Measurements from ENCODE around the gene ABCG5. TPM values are rescaled to one million over a fixed set of nuclear protein-coding genes. Genes with fewer than 3 reads are reported as not detected.

ABCG5 gene
- not detected in 2 replicates for total RNA-seq

DNA sequence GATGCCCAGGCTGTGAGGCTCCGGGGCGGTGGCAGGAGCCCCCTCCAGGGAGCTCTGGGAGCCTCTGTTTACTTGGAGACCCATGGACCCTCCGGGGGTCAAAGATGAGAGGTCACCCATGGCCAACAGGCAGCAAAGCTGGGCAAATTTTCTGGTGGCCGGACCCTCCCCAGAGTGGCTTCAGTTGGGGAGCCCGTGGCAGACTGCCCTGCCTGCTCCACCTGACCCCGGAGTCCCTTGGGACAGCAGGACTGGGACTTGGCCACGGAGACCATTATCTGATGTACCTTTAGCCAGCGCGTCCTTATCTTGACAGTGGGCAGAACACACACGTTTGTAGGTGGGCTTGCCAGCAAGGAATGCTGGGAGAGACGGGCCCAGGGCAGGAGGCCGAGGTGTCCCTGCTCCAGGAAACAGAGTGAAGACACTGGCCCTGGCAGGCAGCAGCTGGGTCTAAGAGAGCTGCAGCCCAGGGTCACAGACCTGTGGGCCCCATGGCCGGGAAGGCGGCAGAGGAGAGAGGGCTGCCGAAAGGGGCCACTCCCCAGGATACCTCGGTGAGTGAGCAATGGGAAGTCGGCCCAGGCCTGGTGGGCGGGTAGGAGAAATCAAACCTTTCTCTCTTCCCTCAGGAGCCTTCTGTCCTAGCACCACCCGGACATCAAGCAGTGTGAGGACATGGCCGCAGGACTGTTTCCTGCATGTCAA, at the start of gene ABCG5, which contains the start of gene ABCG8:
Gene ABCG5 (minus strand): TSS at position 280 of the 708 bp plus-strand sequence. CDS start 160 bp downstream, at position 120.
Gene ABCG8 (plus strand): TSS at position 412 of the 708 bp plus-strand sequence. CDS start 83 bp downstream, at position 495.
- no peak for DNase-seq (ENCODE audit: low read depth, low spot score)

DNA sequence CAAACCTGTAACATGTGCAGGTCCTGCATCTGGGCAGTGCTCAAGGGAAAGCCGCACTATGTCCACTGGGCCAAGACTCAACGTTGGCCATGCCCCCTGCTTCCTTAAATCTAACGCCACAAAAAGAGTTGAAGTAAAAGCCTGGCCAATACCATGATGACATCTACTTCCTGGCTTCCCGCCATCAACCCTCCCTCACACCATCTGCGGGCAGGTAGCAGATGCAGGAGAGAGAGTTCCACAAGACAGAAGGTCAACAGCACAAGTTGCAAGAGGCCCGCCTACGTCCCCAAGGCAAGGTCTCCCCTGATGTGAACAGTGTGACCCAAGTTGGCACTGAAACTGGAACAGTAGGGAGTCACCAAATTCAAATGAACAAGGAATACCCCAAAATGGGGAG, 48.5 kb upstream of the ABCG5 start:
- no peak for DNase-seq (ENCODE audit: low read depth, low spot score)

DNA sequence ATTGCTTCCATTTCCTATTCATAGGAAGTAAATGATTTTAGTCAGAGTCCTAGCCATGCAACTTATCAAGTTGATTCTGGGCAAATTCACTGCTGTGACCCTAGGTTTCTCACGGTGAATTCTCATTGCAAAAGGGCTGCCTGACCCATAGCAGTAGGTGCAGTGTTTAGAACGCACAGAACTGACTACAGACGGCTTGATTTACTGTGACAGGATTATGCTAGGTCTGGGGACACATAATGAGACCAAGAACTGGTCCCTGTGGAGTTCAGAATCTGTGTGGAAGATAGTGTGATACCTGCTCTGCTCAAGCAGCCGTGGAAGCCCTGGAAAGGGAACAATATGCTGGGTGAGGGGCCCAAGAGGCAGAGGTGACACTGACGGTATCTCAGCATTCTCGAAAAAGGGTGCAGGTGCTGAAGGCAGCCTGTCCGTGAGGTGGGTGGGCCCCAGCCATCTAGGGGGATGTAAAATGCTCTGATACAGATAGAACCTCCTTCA, 46.5 kb upstream of the ABCG5 start:
- no peak for DNase-seq (ENCODE audit: low read depth, low spot score)

DNA sequence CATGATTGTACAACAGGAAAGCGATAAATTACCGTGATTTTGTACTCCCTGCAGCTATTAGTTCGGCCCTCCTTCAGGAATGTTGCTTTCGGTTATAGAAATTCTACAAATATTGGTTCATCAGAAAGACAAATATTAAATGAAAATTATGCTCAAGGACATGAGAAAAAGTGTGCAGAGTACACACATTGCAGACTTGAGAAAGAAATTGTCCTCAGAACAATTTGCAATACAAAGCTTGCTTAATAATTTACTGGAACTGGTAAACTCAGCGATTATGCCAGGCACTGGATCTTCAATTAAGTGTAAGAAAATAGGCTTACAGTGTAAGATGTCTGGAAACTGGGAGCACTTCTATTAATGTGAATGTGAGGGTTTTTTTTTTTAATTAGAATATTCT, 46.0 kb upstream of the ABCG5 start:
- no peak for DNase-seq (ENCODE audit: low read depth, low spot score)

DNA sequence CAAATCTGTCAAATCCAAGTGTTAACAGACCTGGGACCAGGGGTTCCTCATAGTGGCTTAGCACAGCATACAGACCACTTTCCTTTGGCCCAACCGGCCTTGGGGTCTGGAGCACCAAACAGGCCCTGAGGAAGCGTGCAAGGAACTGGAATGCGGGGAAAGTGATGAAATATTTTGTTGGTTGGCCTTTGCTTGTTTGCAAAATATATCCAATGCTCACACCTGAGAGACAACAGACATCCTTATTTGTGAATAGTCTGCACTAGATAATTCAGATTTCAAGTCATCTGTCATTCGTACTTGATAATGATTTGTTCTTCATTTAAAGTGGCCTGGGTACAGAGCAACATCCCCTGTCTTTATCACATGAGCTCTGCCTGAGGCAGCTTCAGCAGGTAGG, 43.7 kb upstream of the ABCG5 start:
- no peak for DNase-seq (ENCODE audit: low read depth, low spot score)

DNA sequence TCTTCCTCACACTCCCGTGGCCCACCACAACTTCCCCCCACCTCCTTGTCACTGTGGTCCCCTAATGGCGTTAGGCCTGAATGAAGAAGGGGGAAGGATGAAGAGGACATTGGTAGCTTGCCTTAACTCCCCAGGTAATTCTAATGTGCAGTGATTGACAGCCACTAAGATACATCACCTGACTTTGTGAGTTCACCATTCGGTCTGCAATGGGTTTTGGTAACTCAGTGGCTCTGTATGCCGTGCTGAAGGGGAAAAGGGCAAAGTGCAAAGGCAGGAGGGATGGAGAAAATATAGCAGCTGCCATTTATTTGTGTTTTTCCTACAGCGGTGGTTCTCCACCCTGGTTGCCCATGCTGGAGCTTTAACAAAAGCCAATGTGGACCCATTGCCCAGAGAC, 42.3 kb upstream of the ABCG5 start:
- DNase-seq (ENCODE audit: low read depth, low spot score) = no peak

DNA sequence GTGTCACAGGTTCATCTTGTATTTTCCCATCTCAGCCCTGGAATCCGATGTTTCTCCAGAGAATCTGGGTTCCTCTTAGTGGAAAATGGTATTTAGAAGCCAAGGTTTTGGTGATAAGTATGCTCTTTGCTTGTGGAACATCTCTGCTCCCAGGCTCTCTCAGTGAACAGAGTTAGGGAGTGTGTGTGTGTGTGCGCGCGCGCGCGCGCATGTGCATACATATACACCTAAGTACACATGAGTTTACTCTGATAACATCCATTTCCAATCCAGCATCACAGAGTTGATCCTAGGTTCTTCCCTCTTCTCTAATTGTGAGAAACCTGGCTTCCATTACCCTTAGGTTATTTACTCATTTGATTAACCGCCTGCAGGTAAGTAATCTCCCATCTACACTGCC, 41.8 kb upstream of the ABCG5 start:
- DNase-seq (ENCODE audit: low read depth, low spot score) = no peak

DNA sequence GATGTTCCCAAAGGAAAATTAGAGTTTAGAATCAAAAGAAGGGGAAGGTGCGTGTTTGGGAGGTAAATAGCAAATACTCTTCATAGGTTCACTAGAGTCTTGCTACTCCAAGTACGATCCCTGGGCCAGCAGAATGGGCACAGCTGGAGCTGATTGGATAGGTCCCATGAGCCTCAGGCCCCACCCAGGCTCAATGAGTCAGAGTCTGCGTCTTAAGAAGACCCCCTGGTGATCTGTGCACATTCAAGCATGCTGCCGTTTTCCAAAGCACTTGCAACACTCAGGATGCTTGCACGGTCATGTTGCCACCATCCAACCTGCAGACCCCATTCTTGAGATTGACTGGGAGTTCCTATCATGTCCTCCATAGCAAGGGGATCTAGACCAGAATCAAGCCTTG, 40.6 kb upstream of the ABCG5 start:
- no peak for DNase-seq (ENCODE audit: low read depth, low spot score)

DNA sequence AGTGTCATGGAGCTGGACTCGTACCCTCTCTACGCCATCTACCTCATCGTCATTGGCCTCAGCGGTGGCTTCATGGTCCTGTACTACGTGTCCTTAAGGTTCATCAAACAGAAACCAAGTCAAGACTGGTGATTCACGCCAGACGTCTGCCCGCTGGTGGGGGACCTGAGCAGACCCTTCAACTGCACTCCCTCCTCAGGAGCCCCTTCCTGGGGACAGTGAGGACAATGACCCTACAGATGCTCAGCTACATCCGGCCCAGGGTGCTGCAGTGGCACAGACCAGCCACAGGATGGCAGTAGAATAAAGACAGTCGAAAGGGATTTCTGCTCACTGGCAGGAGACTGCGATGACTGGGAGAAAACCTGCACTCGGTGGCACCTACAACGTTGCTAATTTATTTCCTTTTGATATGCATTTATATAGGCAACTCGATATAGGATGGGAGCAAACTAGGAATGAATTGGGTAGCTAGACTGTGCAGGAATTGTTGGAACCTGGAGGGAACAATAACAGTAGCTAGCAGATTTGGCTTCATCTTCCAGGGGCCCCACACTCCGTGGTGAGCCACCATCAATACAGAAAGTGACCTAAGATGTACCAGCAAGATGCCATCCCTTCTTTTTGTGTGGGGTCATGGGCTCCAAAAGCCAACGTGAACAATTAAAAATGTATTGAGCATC, 39.3 kb upstream of the ABCG5 start:
- no peak for DNase-seq (ENCODE audit: low read depth, low spot score)

DNA sequence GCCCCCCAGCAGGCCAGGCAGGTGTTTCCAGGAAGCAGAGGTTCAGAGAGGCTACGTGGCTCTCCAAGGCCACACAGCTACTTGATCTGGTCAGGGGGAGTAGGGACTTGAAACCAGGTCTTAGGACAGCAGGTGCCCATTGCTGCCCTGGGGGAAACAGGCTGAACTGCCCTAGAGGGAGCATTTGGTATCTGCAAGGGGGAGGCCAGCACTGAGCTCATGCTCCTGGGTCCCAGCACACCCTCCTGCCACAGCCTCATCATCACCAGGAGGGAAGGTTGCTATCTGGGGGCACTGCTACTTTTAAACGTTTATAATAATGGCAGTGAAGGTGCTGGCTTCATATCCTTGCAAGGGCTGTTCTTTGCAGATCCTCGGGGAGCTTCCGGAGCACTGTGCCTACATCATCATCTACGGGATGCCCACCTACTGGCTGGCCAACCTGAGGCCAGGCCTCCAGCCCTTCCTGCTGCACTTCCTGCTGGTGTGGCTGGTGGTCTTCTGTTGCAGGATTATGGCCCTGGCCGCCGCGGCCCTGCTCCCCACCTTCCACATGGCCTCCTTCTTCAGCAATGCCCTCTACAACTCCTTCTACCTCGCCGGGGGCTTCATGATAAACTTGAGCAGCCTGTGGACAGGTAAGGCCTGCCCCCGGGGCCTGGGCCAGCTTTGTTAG, 36.3 kb upstream of the ABCG5 start:
- no peak for DNase-seq (ENCODE audit: low read depth, low spot score)

DNA sequence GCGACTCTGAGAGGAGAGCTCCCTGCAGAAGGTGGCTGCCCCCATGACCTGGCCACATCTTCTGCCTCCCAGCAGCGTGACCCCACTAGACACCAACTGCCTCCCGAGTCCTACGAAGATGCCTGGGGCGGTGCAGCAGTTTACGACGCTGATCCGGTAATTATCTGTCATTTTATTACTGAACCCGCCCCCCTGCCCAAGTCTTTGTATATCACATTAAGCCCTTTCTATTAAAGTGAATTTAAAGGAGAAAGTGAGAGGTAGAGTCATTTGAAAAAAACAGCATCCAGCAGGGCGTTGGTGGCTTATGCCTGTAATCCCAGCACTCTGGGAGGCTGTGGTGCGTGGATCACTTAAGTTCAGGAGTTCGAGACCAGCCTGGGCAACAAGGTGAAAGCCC, 33.5 kb upstream of the ABCG5 start:
- no peak for DNase-seq (ENCODE audit: low read depth, low spot score)

DNA sequence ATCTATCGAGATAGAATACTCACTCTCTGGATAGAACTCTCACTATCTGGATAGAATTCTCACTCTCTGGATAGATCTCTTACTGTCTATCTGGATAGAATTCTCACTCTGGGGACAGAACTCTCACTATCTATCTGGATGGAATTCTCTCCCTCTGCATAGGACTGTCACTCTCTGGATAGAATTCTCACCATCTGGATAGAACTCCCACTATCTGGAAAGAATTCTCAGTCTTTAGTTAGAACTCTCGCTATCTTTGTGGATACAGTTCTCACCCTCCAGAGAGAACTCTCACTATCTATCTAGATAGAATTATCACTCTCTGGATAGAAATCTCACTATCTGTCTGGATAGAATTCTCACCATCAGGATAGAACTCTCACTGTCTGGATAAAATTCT, 16.7 kb upstream of the ABCG5 start:
- DNase-seq (ENCODE audit: low read depth, low spot score) = no peak

DNA sequence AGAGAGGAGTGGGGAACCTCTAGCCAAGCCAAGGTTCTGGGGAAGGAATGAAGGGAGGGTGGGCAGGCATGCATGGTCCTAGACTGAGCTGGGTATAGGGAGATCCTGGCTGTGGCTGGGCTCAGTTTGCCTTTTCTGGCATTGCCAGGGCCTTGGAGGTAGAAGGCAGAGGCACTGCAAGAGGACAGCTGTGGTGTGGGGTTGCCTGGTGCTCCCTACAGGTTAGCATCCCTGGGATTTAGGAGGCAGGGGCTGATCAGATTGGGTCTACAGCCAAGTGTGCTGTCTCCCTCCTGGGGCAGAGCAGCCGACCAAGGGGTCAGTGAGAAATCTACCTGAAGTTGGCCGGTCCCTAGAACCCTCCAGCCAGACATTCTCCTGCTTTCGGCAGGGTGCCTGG, 16.0 kb upstream of the ABCG5 start:
- DNase-seq (ENCODE audit: low read depth, low spot score) = no peak

DNA sequence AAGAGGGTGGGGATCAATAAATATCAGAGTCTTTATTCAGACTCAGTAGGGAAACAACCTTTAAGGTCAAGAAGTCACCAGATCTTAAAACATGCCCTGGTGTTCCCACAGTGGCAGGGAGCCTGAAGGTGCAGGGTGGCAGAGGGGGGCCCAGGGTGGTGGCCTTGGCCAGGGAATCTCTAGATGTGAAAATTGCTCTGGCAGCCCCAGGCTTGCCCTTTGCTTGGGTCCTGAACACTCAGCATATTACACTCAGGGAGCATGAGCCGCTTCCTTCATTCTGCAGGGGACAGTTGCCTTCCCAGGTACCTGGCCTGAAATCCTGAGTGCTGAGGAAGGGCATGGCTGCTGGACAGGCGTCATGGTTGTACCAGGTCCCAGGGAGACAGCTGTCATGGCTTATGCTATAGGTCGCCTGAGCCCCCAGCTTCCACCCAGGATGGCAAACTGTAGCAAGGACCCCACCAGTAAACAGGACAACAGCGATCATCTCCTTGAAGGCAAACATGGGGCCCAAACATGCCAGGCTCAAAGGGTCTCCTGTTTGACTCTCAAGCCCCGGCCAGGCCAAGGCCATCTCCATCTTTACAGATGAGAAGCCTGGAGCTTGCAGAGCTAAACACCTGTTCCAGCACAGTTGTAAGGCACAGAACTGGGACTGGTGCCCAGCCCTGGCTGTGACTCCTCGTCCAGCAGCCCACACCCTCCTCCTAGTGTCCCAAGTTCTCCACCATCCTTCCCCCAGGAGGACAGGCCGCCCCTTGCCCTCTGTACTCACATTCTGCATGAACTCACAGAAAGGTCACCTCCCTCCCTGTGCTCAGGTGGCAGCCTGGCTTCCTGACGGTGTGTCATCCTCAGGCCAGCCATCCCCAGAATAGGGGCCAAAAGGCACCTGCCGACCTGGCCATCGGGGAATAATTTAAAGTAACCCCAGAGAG, 14.8 kb upstream of the ABCG5 start:
- no peak for DNase-seq (ENCODE audit: low read depth, low spot score)

DNA sequence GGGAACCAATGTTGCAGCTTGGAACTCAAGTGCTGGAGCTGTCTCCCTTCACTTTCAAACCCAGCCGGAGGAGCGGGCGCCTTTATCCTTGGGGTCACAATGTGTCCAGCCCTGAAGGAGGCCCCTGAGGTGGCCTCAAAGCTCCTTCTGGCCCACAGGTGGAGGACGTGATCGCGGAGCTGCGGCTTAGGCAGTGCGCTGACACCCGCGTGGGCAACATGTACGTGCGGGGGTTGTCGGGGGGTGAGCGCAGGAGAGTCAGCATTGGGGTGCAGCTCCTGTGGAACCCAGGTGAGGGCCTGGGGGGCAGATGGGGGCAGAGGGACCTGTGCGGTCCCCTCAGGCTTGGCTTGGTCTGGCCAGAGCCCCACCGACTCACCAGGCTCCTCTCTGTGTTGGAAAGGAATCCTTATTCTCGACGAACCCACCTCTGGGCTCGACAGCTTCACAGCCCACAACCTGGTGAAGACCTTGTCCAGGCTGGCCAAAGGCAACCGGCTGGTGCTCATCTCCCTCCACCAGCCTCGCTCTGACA, 13.6 kb upstream of the ABCG5 start:
- no peak for DNase-seq (ENCODE audit: low read depth, low spot score)

DNA sequence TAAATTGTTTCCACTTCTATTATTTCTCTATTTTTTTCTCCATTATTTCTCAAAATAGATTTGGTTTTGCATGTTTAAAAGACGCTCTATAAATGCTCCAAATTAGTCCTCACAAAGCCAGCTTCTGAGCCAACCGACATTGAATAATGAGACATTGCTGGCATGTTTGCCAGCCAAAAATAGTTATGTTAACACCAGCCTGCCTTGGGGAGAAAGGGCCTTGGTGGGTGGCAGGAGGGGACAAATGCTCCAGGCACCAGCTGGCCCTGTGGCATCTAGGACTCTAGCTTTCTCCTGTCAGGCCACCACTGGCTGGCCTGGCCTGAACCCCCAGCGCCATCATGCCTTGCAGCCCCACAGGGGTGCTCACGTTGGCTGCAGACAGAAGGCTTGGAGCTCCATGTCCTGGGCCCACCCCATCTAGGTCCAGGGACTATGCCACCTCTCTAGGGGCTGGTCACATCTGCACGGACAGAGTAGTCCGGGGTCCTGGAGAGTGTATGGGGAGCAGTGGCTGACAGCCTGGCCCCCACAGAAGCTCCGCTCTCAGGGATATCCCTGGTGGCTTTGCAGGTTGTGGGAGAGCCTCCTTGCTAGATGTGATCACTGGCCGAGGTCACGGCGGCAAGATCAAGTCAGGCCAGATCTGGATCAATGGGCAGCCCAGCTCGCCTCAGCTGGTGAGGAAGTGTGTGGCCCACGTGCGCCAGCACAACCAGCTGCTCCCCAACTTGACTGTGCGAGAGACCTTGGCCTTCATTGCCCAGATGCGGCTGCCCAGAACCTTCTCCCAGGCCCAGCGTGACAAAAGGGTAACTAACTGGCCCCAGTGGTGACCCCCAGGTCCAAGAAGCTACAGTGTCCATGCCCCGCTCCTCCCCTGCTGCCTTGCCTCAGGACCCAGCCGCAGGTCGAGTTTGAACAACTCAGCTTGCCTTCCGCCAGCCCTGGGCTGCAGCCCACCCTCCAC, 12.7 kb upstream of the ABCG5 start:
- DNase-seq (ENCODE audit: low read depth, low spot score) = no peak

DNA sequence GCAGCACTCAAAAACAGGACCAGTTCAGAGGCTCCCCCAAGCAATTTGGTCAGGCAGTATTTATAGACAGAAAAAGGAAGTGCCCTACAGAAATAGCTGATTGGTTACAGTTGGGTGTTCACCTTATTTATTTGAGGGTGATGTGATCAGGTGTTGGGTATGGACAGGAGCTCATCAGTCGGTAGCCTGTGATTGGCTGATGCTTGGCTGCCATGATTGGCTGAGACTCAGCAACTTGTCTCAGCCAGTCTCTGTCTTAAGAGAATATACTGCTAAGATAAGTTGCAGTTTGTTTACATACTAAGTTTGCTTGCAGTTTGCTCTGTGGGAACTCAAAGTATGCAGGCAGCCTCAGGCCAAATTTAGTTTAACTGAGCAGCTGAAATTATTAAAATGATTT, 9.6 kb upstream of the ABCG5 start:
- no peak for DNase-seq (ENCODE audit: low read depth, low spot score)

DNA sequence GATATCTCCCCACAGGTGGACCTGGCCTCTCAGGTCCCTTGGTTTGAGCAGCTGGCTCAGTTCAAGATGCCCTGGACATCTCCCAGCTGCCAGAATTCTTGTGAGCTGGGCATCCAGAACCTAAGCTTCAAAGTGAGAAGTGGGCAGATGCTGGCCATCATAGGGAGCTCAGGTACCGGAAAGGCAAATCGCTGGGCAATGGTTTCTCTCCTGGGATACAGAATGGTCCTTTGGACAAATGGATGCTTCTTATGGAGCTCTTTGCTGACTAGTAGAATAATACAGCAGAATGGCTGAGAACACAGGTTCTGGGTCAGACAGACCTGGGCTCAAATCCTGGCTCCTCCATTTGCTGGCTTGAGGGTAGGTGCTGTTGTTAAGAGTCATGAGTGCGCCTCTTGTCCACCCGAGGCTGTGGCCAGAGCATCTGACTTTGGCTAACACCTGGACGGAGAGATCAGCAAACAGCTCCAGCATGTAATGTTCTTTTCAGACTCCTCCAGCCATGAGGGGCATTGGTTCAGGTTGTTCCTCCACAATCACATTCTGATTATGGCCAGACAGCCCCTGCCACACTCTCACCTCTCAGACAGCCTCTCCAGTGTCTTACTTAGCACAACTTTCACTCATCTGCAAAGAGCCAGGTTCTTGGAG, 7.6 kb upstream of the ABCG5 start:
- DNase-seq (ENCODE audit: low read depth, low spot score) = no peak

DNA sequence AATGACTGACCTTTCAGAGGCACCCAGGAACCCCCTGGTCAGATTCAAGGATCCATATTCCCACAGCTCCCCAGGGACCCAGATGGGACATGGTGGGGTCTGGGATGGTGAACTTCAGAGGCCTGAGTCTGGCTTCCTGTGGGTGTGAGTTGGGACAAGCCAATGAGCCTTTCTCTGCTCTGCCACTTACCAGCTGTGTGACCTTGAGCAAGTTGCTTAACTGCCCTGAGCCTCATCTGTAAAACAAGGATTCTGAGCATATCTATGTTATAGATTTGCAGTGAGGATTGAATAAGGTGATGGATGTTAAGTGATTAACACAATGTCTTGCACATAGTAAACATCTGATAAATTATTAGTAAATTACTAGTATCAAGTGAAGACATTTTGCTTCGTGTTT, 6.5 kb upstream of the ABCG5 start:
- no peak for DNase-seq (ENCODE audit: low read depth, low spot score)

Measured in pulmonary artery endothelial cell (primary cell).